Measurements from ENCODE around the gene KCNJ9. TPM values are rescaled to one million over a fixed set of nuclear protein-coding genes. Genes with fewer than 3 reads are reported as not detected.

KCNJ9 gene
- total and polyA plus RNA-seq, 2 of the 13 experiments (the other 11 are each of a cell fraction or from before 2014, with no cell fraction given), result not detected

DNA sequence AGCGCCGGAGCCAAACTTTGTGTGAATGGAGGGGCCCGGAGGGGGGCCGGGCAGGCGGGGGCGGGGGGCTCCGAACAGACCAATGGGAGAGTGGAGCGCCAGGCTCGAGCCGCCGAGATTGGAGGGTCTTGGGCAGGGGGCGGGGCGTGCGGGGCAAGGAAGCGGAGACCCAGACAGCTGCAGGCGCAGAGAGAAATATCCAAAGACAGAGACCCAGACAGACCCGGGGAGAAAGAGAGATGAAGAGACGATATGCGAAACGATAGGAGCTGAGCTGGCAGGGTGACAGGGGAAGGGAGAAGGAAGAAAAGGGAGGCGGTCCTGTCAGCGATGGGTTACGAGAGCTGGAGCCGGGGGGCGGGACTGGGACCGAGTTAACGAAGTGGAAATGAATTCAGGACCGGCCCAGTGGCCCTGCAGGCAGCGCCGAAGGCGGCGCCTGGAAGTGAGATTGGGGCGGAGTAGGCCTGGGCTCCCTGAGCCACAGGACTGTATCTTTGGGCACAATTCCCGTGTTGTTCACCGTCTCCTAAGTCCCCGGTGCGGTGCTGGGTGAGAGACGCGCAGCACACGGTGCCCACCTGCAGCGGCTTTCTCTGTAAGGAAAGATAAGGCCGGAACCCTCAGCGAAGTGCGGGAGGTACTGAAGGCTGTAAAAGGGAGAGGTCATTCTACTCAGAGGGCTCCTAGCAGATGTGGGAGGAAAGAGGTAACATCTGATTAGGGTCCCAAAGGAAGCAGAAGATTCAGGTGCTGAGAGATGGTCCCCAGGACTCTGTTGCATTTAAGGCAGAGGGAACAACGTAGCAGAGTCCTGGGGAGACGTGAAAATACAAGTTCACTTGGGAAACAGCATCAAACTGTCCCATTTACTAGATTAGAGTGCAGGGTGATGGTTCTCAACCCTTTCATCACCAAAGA is 10.8 kb upstream of the KCNJ9 start (continued):
- TF ChIP-seq, protein P1, sequence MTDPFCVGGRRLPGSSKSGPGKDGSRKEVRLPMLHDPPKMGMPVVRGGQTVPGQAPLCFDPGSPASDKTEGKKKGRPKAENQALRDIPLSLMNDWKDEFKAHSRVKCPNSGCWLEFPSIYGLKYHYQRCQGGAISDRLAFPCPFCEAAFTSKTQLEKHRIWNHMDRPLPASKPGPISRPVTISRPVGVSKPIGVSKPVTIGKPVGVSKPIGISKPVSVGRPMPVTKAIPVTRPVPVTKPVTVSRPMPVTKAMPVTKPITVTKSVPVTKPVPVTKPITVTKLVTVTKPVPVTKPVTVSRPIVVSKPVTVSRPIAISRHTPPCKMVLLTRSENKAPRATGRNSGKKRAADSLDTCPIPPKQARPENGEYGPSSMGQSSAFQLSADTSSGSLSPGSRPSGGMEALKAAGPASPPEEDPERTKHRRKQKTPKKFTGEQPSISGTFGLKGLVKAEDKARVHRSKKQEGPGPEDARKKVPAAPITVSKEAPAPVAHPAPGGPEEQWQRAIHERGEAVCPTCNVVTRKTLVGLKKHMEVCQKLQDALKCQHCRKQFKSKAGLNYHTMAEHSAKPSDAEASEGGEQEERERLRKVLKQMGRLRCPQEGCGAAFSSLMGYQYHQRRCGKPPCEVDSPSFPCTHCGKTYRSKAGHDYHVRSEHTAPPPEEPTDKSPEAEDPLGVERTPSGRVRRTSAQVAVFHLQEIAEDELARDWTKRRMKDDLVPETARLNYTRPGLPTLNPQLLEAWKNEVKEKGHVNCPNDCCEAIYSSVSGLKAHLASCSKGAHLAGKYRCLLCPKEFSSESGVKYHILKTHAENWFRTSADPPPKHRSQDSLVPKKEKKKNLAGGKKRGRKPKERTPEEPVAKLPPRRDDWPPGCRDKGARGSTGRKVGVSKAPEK (CRISPR knock-in tag; IDR thresholded peaks at IDR 0.05; ENCODE audit: borderline replicate concordance), result peak; percentile 92; the same call in 1 of the 2 replicates
- no peak for TF ChIP-seq SMAD9 (CRISPR knock-in tag; IDR thresholded peaks at IDR 0.05)
- TF ChIP-seq, protein P2, sequence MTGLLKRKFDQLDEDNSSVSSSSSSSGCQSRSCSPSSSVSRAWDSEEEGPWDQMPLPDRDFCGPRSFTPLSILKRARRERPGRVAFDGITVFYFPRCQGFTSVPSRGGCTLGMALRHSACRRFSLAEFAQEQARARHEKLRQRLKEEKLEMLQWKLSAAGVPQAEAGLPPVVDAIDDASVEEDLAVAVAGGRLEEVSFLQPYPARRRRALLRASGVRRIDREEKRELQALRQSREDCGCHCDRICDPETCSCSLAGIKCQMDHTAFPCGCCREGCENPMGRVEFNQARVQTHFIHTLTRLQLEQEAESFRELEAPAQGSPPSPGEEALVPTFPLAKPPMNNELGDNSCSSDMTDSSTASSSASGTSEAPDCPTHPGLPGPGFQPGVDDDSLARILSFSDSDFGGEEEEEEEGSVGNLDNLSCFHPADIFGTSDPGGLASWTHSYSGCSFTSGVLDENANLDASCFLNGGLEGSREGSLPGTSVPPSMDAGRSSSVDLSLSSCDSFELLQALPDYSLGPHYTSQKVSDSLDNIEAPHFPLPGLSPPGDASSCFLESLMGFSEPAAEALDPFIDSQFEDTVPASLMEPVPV (CRISPR knock-in tag; IDR thresholded peaks at IDR 0.05), result no peak
- TF ChIP-seq, protein P3, sequence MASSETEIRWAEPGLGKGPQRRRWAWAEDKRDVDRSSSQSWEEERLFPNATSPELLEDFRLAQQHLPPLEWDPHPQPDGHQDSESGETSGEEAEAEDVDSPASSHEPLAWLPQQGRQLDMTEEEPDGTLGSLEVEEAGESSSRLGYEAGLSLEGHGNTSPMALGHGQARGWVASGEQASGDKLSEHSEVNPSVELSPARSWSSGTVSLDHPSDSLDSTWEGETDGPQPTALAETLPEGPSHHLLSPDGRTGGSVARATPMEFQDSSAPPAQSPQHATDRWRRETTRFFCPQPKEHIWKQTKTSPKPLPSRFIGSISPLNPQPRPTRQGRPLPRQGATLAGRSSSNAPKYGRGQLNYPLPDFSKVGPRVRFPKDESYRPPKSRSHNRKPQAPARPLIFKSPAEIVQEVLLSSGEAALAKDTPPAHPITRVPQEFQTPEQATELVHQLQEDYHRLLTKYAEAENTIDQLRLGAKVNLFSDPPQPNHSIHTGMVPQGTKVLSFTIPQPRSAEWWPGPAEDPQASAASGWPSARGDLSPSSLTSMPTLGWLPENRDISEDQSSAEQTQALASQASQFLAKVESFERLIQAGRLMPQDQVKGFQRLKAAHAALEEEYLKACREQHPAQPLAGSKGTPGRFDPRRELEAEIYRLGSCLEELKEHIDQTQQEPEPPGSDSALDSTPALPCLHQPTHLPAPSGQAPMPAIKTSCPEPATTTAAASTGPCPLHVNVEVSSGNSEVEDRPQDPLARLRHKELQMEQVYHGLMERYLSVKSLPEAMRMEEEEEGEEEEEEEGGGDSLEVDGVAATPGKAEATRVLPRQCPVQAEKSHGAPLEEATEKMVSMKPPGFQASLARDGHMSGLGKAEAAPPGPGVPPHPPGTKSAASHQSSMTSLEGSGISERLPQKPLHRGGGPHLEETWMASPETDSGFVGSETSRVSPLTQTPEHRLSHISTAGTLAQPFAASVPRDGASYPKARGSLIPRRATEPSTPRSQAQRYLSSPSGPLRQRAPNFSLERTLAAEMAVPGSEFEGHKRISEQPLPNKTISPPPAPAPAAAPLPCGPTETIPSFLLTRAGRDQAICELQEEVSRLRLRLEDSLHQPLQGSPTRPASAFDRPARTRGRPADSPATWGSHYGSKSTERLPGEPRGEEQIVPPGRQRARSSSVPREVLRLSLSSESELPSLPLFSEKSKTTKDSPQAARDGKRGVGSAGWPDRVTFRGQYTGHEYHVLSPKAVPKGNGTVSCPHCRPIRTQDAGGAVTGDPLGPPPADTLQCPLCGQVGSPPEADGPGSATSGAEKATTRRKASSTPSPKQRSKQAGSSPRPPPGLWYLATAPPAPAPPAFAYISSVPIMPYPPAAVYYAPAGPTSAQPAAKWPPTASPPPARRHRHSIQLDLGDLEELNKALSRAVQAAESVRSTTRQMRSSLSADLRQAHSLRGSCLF (CRISPR knock-in tag; IDR thresholded peaks at IDR 0.05; ENCODE audit: borderline replicate concordance), result no peak
- TF ChIP-seq ZBTB7A (CRISPR knock-in tag; IDR thresholded peaks at IDR 0.05), result no peak
- no peak for TF ChIP-seq PLRG1 (conservative IDR thresholded peaks at IDR 0.05)
- TF ChIP-seq, protein P4, sequence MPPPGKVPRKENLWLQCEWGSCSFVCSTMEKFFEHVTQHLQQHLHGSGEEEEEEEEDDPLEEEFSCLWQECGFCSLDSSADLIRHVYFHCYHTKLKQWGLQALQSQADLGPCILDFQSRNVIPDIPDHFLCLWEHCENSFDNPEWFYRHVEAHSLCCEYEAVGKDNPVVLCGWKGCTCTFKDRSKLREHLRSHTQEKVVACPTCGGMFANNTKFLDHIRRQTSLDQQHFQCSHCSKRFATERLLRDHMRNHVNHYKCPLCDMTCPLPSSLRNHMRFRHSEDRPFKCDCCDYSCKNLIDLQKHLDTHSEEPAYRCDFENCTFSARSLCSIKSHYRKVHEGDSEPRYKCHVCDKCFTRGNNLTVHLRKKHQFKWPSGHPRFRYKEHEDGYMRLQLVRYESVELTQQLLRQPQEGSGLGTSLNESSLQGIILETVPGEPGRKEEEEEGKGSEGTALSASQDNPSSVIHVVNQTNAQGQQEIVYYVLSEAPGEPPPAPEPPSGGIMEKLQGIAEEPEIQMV (CRISPR knock-in tag; IDR thresholded peaks at IDR 0.05; ENCODE audit: low read depth), result no peak
- TF ChIP-seq, protein P5, sequence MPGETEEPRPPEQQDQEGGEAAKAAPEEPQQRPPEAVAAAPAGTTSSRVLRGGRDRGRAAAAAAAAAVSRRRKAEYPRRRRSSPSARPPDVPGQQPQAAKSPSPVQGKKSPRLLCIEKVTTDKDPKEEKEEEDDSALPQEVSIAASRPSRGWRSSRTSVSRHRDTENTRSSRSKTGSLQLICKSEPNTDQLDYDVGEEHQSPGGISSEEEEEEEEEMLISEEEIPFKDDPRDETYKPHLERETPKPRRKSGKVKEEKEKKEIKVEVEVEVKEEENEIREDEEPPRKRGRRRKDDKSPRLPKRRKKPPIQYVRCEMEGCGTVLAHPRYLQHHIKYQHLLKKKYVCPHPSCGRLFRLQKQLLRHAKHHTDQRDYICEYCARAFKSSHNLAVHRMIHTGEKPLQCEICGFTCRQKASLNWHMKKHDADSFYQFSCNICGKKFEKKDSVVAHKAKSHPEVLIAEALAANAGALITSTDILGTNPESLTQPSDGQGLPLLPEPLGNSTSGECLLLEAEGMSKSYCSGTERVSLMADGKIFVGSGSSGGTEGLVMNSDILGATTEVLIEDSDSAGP (CRISPR knock-in tag; IDR thresholded peaks at IDR 0.05; ENCODE audit: borderline replicate concordance), result 0 out of 2 replicates have a peak, but pooled peaks have one; percentile 50
- no peak for TF ChIP-seq CENPT (CRISPR knock-in tag; IDR thresholded peaks at IDR 0.05; ENCODE audit: low read depth)
- no peak for TF ChIP-seq HNRNPLL (IDR thresholded peaks at IDR 0.05; ENCODE audit: low read depth, low read length, poor library complexity, severe bottlenecking)
- TF ChIP-seq, protein P6, sequence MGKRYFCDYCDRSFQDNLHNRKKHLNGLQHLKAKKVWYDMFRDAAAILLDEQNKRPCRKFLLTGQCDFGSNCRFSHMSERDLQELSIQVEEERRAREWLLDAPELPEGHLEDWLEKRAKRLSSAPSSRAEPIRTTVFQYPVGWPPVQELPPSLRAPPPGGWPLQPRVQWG (CRISPR knock-in tag; IDR thresholded peaks at IDR 0.05; ENCODE audit: borderline replicate concordance, low read depth), result no peak
- no peak for TF ChIP-seq ZFP41 (CRISPR knock-in tag; IDR thresholded peaks at IDR 0.05; ENCODE audit: borderline replicate concordance)
